GM18873 (cell line): ENCODE results near the gene ACOT12.
"Not testable (repeated sequence)": the region's sequence is repeated elsewhere in the genome, so short reads cannot be mapped to it uniquely, and the experiment has no call there.

ENCODE experiments used
- ATAC-seq: cut with Tn5 transposase; IDR thresholded peaks from one replicate; pipeline ENCODE4 v1.9.1; 2021; ENCODE audit warnings: mild to moderate bottlenecking, moderate library complexity, moderate number of reproducible peaks; ENCODE audit not compliant: unreplicated experiment, low FRiP score

Gene ACOT12

DNA sequence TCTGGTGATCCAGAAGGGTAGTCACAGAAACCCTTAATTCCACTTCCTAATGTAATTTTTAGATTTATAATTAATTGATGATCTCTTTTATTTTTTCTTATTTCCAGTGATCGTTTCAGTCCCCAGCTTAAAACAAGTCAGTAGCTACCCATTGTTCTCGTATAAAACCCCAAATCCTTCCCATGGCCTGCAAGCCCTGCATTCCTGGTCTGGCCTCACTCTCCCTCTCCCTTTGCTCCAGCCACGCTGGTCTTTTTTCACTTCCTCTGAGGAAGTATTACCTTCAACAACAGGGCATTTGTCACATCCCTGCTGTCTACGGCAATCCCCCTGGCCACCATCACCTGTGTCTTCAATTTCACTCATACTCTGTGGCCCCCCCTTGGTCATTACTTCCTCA, 44.8 kb downstream of the ACOT12 start:
- ATAC-seq: no peak

DNA sequence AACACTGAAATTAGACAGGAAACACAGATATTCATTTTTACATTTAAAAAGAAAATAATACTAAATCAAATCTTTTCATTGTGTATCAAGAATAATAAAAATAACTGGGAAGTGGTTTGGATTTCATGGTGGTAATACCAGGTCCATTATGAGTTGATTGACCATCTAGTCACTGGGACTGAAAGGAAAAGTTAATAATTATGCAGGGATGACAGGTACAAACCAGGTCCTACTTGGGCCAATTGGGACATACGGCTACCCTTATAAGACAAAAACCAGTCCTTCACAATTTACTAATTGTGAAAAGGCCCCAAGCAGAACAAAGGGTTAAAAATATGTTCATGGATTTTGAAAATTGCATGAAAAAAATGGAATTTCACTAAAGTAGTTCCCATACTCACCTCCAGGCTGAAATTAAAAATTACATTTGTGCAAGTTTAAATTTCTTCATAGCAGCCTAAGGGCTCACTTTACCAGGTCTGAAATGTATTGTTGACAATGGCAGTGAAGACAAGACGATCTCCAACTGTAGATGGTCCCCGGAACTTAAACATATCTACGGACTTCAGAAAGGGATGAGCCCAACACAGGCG, 48.4 kb downstream of the ACOT12 start:
- ATAC-seq: no peak

DNA sequence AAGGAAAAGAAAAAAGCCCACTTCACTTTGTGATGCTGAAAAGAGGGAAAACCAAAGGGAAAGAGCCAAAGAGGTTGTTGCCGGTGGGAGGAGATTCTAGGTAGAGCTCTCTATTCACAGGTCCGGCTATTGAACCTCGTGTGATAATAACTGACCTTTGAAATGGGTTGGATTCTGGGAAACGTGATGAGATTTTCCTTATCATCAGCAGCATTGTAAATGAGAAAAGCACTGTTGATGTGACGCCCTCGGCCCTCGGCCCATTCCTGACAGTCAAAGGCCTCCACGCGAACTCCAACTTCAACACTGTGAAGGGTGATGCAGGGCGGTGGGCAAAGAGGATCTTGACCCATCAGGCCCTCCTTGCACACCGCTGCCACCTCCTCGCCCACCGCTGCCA, 49.2 kb downstream of the ACOT12 start:
- ATAC-seq: no peak

DNA sequence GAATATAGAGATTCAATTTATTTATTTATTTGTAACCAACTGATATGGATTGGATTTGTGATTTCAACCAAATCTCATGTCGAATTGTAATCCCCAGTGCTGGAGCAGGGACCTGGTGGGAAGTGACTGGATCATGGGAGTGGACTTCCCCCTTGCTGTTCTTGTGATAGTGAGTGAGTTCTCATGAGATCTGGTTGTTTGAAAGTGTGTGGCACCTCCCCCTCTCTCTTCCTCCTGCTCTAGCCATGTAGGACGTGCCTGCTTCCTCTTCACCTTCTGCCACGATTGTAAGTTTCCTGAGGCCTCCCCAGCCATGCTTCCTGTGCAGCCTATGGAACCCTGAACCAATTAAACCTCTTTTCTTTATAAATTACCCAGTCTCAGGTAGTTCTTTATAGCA, 55.7 kb downstream of the ACOT12 start:
- ATAC-seq: not testable (repeated sequence)

DNA sequence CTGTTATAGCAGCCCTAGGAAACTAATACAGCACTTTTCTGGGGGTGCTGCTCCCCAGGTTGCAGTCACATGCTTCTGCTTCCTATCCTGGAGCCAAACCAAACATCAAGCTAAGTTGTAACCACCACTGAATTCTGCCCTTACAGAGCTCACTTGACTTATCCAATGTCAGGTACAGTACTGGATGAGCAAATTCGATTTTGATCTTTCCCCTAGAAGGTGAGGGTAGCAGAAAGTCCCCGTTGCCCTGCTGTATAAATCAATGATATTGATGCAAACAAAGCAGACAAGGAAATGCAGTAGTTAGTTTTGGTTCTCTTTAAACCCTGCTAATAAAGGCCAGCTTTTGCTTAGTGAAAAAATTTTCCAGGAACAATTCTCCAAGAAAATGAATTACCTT, 56.1 kb downstream of the ACOT12 start:
- ATAC-seq: no peak

DNA sequence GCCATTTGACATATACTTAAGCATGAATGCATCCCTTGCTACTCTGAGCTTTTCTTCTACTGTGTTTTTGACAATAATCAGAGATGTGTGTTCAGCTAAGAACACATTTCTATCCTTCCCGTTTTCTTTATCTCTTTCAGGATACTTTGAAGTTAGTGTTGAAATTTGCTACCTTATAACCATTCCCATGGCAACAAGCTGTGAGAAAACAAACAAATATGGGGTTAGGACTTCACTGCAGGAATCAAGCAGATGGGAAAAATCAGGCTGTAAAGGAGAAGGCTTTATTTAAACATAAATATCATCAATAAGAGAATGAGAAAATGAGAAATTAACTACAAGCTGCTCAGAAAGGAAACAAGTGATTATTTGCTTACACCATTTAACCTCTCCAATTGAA, 57.4 kb downstream of the ACOT12 start:
- ATAC-seq: no peak

DNA sequence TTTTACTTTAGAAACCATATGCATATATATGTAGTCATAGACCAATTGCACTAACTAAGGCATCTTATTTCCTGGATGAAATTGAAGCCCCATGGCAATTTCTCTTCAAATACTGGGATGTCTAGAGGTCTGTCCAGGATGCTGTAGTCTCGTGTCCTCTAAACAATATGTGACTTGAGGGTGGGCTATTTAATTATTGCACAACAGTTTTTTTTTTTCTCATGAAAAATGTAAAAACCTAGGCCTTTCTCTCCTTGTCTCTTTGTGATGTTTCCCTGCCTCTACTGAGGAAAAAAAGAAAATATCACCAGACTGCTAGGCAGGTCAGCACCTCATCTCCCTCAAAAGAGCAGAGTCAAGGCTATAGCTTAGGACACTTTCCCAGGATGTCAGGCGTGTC, 58.0 kb downstream of the ACOT12 start:
- no peak for ATAC-seq

DNA sequence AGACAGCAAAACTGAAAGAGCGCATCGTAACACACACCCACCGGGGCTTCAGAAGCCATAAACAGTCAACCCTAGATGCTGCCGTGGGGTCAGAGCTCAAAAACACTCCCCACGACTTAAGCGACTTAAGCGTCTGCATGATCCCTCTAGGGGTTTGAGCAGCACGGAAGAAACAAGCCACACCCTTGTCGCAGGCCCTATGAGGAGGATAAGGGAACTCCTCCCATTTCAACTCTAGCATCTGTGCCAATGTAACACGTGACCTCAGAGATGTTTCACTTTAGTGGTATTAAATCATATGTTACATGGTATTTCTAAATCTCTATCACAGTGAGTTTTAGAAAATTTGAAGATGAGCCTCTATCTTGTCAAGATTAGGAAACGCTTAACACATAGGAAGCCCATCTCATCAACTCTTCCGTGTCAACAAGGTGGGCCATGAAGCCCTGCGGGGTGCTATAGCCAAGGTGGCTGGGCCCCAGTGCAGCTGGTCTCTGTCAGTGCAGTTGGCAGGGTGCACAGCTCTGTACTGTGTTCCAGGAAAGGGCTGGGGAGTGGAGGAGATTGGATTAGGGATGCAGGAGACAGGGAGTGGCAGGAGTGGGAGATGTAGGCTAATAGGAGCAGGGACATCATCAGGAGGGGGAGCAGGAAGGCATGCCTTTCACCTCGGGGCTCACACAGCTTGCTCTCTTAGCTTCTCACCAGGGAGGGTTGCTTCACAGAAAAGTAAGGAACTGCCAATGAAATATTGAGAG, 59.5 kb downstream of the ACOT12 start:
- no peak for ATAC-seq

DNA sequence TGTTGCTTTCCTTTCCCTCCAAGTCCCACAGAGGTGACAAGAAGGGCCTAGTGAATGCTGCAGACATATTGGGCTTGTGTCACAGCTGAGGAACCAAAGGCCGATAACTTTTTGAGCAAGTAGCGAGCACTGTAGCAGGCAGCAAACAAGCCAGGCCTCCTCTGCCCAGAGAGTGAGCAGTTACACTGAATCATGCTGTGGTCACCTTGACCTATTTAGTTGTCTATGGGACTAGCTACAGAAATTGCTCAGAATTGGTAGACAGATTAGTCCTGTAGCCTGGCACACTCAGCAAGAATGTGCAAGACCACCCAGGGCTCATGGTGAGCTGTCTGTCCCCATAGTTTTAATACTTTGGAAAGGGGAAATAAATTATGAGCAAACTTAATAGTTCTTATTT, 67.4 kb downstream of the ACOT12 start:
- ATAC-seq: no peak

DNA sequence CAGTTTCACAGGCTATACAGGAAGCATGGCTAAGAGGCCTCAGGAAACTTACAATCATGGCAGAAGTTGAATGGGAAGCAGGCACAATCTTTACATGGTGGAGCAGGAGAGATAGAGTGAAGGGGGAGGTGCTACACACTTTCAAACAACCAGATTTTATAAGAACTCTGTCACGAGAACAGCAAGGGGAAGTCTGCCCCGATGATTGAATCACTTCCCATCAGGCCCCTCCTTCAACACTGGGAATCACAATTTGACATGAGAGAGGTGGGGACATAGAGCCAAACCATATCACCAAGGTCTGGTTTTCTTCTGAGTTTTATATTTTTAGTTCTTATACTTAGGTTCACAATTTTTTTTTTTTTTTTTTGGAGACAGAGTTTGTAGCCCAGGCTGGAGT, 76.4 kb downstream of the ACOT12 start:
- ATAC-seq: no peak

DNA sequence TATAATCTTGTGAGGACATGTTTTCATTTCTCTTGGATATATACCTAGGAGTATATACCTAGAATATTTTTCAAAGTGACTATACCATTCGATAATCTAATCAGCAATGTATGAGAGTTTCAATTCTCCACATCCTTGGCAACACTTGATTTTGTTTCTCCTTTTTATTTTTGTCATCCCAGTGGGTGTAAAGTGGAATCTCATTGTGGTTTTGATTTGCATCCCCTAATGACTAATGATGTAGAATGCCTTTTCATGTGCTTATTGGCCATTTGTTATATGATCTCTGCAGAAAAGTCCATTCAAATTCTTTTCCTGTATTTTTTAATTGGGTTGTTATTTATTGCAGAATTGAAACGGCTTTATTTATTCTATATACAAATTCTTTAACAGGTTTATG, 77.4 kb downstream of the ACOT12 start:
- ATAC-seq: no peak

DNA sequence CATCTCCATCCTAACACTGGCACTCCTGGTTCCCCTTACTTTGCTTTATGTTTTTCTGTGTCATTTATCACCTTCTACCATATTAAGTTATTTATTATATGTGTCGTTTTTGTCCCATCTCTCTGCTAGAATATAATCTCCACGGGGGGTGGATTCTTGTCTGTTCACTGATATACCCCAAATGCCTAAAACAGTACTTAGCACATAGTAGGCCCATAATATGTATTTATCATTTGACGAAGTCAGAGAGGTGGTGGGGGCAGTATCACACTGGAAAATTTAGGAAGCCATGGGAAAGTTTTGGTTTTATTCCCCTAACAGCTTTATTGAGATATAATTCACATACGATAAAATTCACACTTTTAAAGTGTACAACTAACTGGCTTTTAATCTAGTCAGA, 78.1 kb downstream of the ACOT12 start:
- ATAC-seq: no peak

DNA sequence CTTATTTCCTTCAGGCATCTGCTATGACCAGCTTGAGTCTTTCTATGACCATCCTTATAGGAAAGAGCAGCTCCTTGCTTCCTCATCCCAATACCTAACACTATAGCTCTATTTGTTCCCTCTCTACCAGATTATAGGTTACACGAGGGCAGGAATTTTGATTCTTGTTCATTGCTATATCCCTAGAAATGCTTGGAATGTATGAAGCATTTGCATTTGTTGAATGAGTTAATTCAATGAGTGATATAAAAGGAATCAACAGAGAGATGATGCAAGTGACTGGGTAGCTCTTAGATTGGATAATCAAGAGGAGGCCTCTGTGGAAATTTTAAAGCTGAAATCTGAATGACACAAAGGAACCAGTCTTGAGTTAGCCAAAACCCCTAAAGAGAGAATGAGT, 78.6 kb downstream of the ACOT12 start:
- ATAC-seq: no peak

DNA sequence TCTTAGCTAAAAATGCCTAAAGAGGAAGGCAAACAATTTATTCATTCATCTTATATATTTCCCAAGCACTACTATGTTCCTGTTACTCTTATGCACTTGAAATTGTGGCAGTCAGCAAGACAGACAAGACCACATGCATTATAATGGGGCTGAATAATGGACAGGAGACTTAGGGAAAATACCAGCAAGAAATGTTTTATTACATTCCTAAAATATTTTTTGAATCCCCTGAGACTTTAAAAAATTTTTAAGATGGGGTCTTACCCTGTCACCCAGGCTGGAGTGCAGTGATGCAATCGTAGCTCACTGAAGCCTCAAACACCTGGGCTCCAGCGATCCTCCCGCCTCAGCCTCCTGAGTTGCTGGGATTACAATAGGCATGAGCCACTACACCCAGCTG, 79.4 kb downstream of the ACOT12 start:
- ATAC-seq: no peak

DNA sequence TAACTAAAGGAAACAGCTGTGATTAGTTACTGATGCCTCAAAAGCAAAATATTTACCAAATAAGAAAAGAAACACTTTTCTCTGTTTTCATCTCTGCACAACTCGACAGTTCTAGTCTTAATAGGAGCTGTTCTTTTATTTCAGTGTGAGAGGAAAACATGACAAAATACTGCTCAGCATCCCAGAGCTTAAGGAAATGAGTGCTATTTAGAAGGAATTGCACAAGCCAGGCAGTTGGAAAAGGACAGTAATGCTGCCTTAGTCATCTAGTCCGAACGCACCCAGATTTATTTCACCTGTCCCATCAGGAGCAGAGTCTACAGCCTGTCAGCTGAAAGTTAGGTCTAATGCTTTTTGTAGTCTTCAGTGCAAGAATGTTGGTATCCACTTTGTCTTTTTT, 80.2 kb downstream of the ACOT12 start:
- no peak for ATAC-seq

DNA sequence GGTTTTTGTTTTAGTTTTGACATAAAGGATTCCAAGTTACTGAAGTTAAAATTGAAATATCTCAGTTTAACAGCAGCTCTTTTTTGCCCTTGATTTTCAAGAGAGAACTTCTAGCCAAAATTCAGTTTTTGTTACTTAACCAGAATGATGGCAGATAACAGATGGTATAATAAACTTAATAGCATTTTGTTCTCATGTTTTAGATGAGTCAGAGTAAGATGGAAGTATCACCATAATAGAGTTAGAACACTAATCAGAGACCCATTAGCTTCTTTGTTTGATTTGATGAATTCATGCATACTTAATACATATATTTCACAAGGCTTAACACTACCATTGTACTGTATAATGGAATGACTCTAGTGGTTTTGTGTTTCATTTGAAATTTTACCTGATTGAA, 80.7 kb downstream of the ACOT12 start:
- ATAC-seq: no peak

DNA sequence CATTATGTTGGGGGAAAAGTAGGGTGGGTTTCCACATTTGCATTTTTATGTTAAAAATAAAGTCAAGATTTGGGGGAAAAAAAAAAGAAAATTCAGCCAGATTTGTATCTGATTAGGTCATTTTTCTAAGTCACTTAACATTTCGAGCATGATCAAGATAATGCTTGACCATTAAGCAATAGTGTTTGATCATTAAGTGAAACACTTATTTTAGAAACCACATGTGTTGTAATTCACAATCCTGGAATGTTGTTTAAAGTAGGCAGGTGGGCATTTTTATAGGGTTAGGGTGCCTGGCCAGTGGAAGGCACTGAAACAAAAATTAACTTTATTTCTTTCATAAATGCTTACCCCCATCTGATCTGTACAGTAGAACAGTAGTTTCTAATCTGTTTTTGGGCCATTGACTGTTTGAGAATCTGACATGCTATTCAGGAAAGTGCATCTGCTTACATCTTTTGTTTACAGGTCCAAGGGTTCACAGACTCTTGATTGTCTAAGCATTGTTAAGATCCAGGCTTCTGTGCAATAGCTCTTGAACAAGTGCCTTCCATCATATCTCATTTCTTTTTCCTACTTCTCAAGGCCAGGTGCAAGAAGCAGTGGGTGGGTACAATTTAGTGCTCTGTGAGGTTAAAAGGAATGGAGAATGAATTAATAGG, 83.4 kb downstream of the ACOT12 start:
- ATAC-seq: no peak

DNA sequence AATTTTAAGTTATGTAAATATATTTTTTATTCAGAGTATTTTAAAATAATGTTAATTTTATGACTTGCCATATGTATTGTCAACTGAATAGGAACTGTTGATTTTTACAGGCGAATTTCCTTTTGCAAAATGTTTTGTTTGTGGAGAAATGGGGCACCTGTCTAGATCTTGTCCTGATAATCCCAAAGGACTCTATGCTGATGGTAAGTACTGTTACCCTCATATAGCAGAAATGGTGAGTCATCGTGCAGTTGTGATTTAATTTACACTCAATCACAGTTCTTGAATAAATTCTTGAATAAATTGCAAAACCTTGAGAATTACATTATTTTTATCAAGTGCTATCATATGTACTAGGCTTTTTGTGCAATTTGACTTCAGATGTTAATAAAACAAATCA, 85.1 kb downstream of the ACOT12 start:
- ATAC-seq: no peak

DNA sequence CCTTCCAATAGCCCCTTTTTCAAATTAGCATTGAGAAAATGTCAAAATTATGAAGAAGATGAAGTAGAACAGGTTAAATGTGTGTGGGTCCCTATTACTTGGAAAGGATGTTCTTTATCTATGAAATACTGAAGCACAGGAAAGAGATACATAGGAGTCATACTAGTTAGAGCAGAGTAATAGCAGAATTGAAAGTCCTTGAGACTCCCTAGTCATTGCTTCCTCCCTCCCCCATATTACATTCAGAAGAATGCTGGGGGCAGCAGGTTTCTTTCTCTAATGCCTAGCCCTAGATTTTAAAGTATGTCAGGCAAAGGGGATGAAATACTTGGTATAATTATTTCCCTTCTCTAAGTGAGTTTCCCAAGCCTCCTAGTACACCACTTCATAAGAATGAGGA, 88.1 kb downstream of the ACOT12 start:
- no peak for ATAC-seq

DNA sequence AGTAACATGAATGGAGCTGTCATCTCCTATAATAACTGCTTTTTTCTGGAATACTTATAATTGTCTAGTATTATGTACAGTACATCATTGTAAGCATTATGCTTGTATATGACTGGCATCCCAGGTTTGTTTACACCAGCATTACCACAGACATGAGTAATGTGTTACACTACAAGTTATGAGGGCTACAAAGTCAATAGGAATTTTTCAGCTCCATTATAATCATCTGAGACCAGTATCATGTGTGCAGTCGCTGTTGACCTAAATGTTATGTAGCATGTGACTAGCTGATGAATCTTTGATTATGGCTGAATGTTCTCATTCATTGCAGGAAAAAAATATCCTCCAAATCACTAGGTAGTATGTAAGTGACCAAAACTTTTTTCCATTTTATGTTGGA, 90.4 kb downstream of the ACOT12 start:
- no peak for ATAC-seq

DNA sequence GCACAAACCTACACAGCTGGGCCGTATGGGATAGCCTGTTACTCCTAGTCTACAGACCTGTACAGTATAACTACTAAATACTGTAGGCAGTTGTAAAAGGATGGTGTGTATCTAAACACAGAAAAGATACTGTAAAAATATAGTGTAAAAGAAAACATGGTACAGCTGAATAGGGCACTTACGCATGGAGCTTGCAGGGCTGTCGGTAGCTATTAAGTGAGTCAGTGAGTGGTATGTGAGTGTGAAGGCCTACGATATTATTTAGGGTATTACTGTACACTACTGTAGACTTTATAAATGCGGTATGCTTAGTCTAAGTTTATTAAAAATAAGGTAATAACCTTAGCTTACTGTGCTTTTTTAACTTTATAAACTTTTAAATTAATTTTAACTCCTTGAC, 91.3 kb downstream of the ACOT12 start:
- ATAC-seq: no peak
